Lung (tissue), 12 donors: ENCODE data around the gene ZYG11B. TPM values are rescaled to one million over a fixed set of nuclear protein-coding genes. Genes with fewer than 3 reads are reported as not detected.
"Not testable (repeated sequence)": the region's sequence is repeated elsewhere in the genome, so short reads cannot be mapped to it uniquely, and the experiment has no call there.

ENCODE experiments used
- ATAC-seq: fragments of 200-7000 bp; cut with Tn5 transposase; one replicate; pipeline ENCODE4 v1.9.1; 2020; ENCODE audit warnings: moderate number of reproducible peaks; ENCODE audit not compliant: insufficient read depth, low FRiP score
- DNase-seq, 3 donors: peaks; one replicate each; pipeline ENCODE4 v3.0.0-alpha.2; 2013 to 2017
- H3K27ac ChIP-seq, 2 donors: one replicate each; pipeline ENCODE4 v1.5.1; 2013; ENCODE audit warnings: mild to moderate bottlenecking in 2 of 2, moderate library complexity in 2 of 2, control low read depth in 1 of 2, inconsistent platforms in 1 of 2, low read depth in 1 of 2, low read length in 1 of 2
- H3K27me3 ChIP-seq, 3 donors: one replicate each; pipeline ENCODE4 v1.5.1; 2013; ENCODE audit warnings: low read length in 2 of 3; ENCODE audit not compliant: control insufficient read depth in 3 of 3, insufficient read depth in 3 of 3
- H3K36me3 ChIP-seq, 4 donors: one replicate each; pipeline ENCODE4 v1.5.1; 2013; ENCODE audit warnings: low read length in 4 of 4, mild to moderate bottlenecking in 1 of 4, moderate library complexity in 1 of 4; ENCODE audit not compliant: control insufficient read depth in 4 of 4, insufficient read depth in 4 of 4
- H3K4me1 ChIP-seq, 5 donors: one replicate each; pipeline ENCODE4 v1.5.1; 2013; ENCODE audit warnings: low read length in 5 of 5, mild to moderate bottlenecking in 2 of 5, moderate library complexity in 1 of 5; ENCODE audit not compliant: control insufficient read depth in 5 of 5, insufficient read depth in 5 of 5
- H3K4me3 ChIP-seq: one replicate; pipeline ENCODE4 v1.5.1; 2013; ENCODE audit warnings: mild to moderate bottlenecking, control low read depth, moderate library complexity
- H3K9ac ChIP-seq, 2 donors: one replicate each; pipeline ENCODE4 v1.5.1; 2013; ENCODE audit warnings: low read length in 2 of 2, control low read depth in 1 of 2; ENCODE audit not compliant: insufficient read depth in 1 of 2
- H3K9me3 ChIP-seq, 4 donors: one replicate each; pipeline ENCODE4 v1.5.1; 2013; ENCODE audit warnings: low read length in 3 of 4, mild to moderate bottlenecking in 1 of 4, moderate library complexity in 1 of 4; ENCODE audit not compliant: control insufficient read depth in 4 of 4, insufficient read depth in 3 of 4
- WGBS, 2 donors: extraction: QIAGEN DNeasy Blood & Tissue Kit; methylation state at CpG; one replicate each; pipeline ENCODE4 v1.1.7; 2013; 5-methylcytosine and 5-hydroxymethylcytosine counted together
- polyA plus RNA-seq, 2 donors: library from polyadenylated mRNA; stranded (reverse); fragments of 200-250 nt; gene quantifications; one replicate each; pipeline ENCODE4 v1.2.1, GENCODE V29; 2013
- total RNA-seq, 2 donors: library from RNA; depleted of rRNA in 1 of 2; stranded (reverse); fragments of >200 nt in 1 of 2; gene quantifications; one replicate each; pipeline ENCODE4 v1.2.1, GENCODE V29; 2014 to 2021
- TF ChIP-seq, protein P1 (sequence below): IDR thresholded peaks from 2 replicates; pipeline ENCODE4 v1.5.1; 2012; ENCODE audit warnings: mild to moderate bottlenecking; ENCODE audit errors: control extremely low read depth, extremely low read depth
- donor health status: control.
- donor health status: control.
- donor health status: Bipolar disorder and iron deficiency.
- donor health status: healthy.
- donor health status: DM: yes; HTN: yes; CAD: no.

The ZYG11B gene
- total and polyA plus RNA-seq, 4 donors, result 5.7 to 39.0 (median 16.8) TPM

DNA sequence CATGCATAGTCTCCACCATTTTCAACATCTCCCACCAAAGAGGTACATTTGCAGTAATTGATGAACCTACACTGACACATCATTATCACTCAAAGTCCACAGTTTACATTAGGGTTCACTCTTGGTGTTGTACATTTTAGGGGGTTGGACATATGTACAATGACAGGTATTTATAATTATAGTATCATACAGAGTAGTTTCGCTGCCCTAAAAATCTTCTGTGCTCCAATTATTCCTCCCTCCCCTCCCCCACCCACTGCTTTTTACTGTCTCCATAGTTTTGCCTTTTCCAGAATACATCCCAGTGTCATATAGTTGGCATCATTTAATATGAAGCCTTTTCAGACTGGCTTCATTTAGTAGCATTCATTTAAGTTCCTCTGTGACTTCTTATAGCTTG, 41.7 kb upstream of the ZYG11B start:
- 91 to 96% methylated on average over 1 of the region's 1 CpG for WGBS, 2 donors
- H3K4me1 ChIP-seq, result no peaks in the 10 kb centered on the region
- no peak overlapping the region for H3K27ac ChIP-seq
- no peak overlapping the region for H3K9ac ChIP-seq
- H3K9me3 ChIP-seq, result no peaks in the 10 kb centered on the region
- TF ChIP-seq, protein P1, sequence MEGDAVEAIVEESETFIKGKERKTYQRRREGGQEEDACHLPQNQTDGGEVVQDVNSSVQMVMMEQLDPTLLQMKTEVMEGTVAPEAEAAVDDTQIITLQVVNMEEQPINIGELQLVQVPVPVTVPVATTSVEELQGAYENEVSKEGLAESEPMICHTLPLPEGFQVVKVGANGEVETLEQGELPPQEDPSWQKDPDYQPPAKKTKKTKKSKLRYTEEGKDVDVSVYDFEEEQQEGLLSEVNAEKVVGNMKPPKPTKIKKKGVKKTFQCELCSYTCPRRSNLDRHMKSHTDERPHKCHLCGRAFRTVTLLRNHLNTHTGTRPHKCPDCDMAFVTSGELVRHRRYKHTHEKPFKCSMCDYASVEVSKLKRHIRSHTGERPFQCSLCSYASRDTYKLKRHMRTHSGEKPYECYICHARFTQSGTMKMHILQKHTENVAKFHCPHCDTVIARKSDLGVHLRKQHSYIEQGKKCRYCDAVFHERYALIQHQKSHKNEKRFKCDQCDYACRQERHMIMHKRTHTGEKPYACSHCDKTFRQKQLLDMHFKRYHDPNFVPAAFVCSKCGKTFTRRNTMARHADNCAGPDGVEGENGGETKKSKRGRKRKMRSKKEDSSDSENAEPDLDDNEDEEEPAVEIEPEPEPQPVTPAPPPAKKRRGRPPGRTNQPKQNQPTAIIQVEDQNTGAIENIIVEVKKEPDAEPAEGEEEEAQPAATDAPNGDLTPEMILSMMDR, result no peak
- no peak overlapping the region for H3K4me3 ChIP-seq
- peaks cover 5 to 25% (median 10%) of the 10 kb centered on the region in 4 donors for H3K36me3 ChIP-seq
- ATAC-seq (no peak), DNase-seq (no peak)
- H3K27me3 ChIP-seq, result no peaks in the 10 kb centered on the region

DNA sequence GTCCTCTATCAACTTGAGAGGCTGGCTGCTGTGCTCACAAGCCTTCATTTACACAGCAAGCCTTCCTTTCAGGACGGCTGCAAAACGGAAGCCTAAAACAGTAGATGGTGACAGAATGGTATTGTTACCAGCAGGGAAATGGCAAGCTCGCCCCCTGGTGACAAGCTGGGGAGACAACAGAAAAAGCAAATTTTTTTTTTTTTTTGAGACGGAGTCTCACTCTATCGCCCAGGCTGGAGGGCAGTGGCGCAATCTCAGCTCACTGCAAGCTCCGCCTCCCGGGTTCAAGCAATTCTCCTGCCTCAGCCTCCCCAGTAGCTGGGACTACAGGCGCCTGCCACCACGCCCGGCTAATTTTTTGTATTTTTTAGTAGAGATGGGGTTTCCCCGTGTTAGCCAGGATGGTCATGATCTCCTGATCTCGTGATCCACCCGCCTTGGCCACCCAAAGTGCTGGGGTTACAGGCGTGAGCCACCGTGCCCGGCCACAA, 39.9 kb upstream of the ZYG11B start:
- DNase-seq (peak; percentile 75 to 81 (median 79)), ATAC-seq (peak; percentile 62)
- not testable (repeated sequence) for H3K9me3 ChIP-seq, H3K4me1 ChIP-seq, H3K9ac ChIP-seq, H3K27ac ChIP-seq, H3K4me3 ChIP-seq, H3K27me3 ChIP-seq
- WGBS, 2 donors, result 51 to 58% methylated on average over 17 of the region's 17 CpGs
- TF ChIP-seq, protein P1, result peak; percentile 88
- peaks cover 5 to 36% (median 11%) of the 10 kb centered on the region in 4 donors for H3K36me3 ChIP-seq

DNA sequence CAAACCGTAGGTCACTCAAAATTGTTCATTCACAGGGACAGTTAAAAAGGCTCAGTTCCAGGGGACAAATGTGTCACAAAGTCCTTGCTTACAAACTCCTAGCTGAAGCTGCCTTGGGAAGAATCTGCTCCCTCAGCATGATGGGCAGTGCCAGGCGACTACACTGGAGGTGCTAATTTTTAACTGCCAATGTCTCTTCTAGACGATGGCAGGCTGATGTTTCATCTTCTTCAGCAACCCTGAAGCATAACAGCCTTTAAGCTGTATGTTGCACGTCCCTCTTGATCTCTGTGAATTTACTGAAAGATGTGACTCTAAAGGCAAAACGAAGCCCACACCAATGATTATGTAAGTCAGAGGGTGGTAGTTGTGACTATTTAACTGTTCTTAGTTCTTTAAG, 39.4 kb upstream of the ZYG11B start:
- H3K4me1 ChIP-seq, result no peaks in the 10 kb centered on the region
- peaks cover 6 to 36% (median 12%) of the 10 kb centered on the region in 4 donors for H3K36me3 ChIP-seq
- no peaks in the 10 kb centered on the region for H3K9me3 ChIP-seq
- TF ChIP-seq, protein P1, result no peak
- H3K27ac ChIP-seq, result no peak overlapping the region
- no peak for DNase-seq
- H3K4me3 ChIP-seq, result no peak overlapping the region
- no peak overlapping the region for H3K9ac ChIP-seq
- 95 to 97% methylated on average over 5 of the region's 5 CpGs for WGBS, 2 donors
- no peaks in the 10 kb centered on the region for H3K27me3 ChIP-seq
- no peak for ATAC-seq

DNA sequence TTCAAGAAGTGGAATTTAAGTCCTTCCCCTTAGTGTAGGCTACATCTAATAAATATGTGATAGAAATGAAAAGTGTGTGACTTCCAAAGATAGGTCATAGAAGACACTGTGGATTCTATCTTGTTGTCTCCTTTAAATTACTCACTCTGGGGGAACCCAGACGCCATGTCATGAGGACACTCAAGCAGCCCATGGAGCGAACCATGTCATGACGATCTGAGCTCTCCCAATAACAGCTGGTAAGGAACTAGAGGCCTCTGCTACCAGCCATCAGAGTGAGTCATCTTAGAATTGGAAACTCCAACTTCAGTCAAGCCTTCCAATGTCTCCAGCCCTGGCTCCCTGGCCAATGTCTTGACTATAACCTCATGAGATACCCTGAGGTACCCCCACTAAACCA, 34.4 kb upstream of the ZYG11B start:
- H3K36me3 ChIP-seq, result peaks cover 10 to 35% (median 17%) of the 10 kb centered on the region in 4 donors
- H3K27ac ChIP-seq, result no peak overlapping the region
- no peak overlapping the region for H3K9ac ChIP-seq
- TF ChIP-seq, protein P1, result no peak
- DNase-seq, result no peak
- ATAC-seq, result no peak
- peaks cover 0 to 3% (median 0%) of the 10 kb centered on the region in 5 donors for H3K4me1 ChIP-seq
- H3K27me3 ChIP-seq, result no peaks in the 10 kb centered on the region
- no peak overlapping the region for H3K4me3 ChIP-seq
- 98% methylated on average over 3 of the region's 3 CpGs for WGBS, 2 donors
- no peaks in the 10 kb centered on the region for H3K9me3 ChIP-seq
